ENCODE measurements around the gene RTN4R.

- TF ChIP-seq CTCF (IDR thresholded peaks at IDR 0.05) = no peak
- TF ChIP-seq EP300 (IDR thresholded peaks at IDR 0.05) = no peak
Measured at GRCh38 chr22:20245577-20246367, 22.3 kb downstream of the RTN4R start.

All from tibial nerve (tissue), 4 donors.